A549 (cell line): ENCODE results near the gene THY1.

Source experiments
- BHLHE40 ChIP-seq: IDR thresholded peaks from 2 replicates; pipeline ENCODE4 v1.6.1; 2012; ENCODE audit warnings: low read depth, low read length, inconsistent platforms
- CBX2 ChIP-seq: fragments of 200-600 bp; sonication (generic); IDR thresholded peaks from 2 replicates; pipeline ENCODE4 v1.6.1; 2016; ENCODE audit warnings: low read depth, mild to moderate bottlenecking, borderline replicate concordance
- CTCF ChIP-seq: fragments of >200 bp; sonication (Bioruptor Twin); formaldehyde crosslinking; IDR thresholded peaks from 3 replicates; pipeline ENCODE4 v1.5.1; 2016
- ELK1 ChIP-seq: fragments of 150-350 bp; IDR thresholded peaks from 2 replicates; pipeline ENCODE4 v1.6.1; 2014; ENCODE audit warnings: low read depth, mild to moderate bottlenecking, low read length
- EP300 ChIP-seq, 2 experiments: fragments of >200 bp; sonication (Bioruptor Twin); formaldehyde crosslinking; IDR thresholded peaks; 2 replicates in 1 of 2; 3 replicates in 1 of 2; pipeline ENCODE4 v1.6.1; 2016 to 2017
- GATA3 ChIP-seq: IDR thresholded peaks from 2 replicates; pipeline ENCODE4 v1.6.1; 2012; ENCODE audit warnings: borderline replicate concordance
- MAFK ChIP-seq: fragments of 450-650 bp; IDR thresholded peaks from 2 replicates; pipeline ENCODE4 v1.6.1; 2014; ENCODE audit not compliant: partially characterized antibody
- MAZ ChIP-seq: fragments of 150-350 bp; IDR thresholded peaks from 2 replicates; pipeline ENCODE4 v1.6.1; 2014; ENCODE audit warnings: antibody characterized with exemption, low read depth, low read length, borderline replicate concordance
- MYC ChIP-seq: IDR thresholded peaks from 2 replicates; pipeline ENCODE4 v1.6.1; 2012; ENCODE audit warnings: mild to moderate bottlenecking, inconsistent platforms, low read length, improper control_type of control experiment, borderline replicate concordance
- POLR2A ChIP-seq: IDR thresholded peaks from 2 replicates; pipeline ENCODE4 v1.6.1; 2012; ENCODE audit warnings: mild to moderate bottlenecking, low read length
- RAD21 ChIP-seq, 2 experiments: fragments of >200 bp in 1 of 2; sonication (Bioruptor Twin) in 1 of 2; formaldehyde crosslinking in 1 of 2; IDR thresholded peaks in 1 of 2; conservative IDR thresholded peaks in 1 of 2; 2 replicates in 1 of 2; 3 replicates in 1 of 2; pipeline ENCODE4 v1.6.1; 2012 to 2018; ENCODE audit warnings: inconsistent platforms in 1 of 2
- SREBF2 ChIP-seq: fragments of 450-650 bp; IDR thresholded peaks from 2 replicates; pipeline ENCODE4 v1.6.1; 2014; ENCODE audit warnings: mild to moderate bottlenecking, moderate library complexity
- TP53 ChIP-seq: fragments of 250-450 bp; sonication (Bioruptor Pico); IDR thresholded peaks from 2 replicates; pipeline ENCODE4 v1.5.0; 2021; ENCODE audit warnings: mild to moderate bottlenecking, moderate library complexity

- TF ChIP-seq SREBF2: no peak
- TF ChIP-seq EP300 (IDR thresholded peaks at IDR 0.05): no peak
- TF ChIP-seq CTCF: no peak
- no peak for TF ChIP-seq MAFK
- no peak for TF ChIP-seq BHLHE40
- no peak for TF ChIP-seq CBX2
- TF ChIP-seq MAZ: no peak
- TF ChIP-seq RAD21 (conservative IDR thresholded peaks at IDR 0.05 in 1 of 2, IDR thresholded peaks at IDR 0.05 in 1 of 2): no peak
- no peak for TF ChIP-seq MYC
- no peak for TF ChIP-seq POLR2A
- no peak for TF ChIP-seq TP53 (CRISPR knock-in tag)
- TF ChIP-seq ELK1: no peak
- TF ChIP-seq GATA3: no peak
Measured at GRCh38 chr11:119377961-119378667, 44.9 kb downstream of the THY1 start.
